ENCODE measurements around the gene POM121L2.
A peak's percentile ranks its signal among the peaks of the same experiment; 100 is the strongest.
"Not testable (repeated sequence)": the region's sequence is repeated elsewhere in the genome, so short reads cannot be mapped to it uniquely, and the experiment has no call there.

The POM121L2 gene

GRCh38 chr6:27293436-27294098, 18.5 kb downstream of the POM121L2 start:
- DNase-seq, result no peak

GRCh38 chr6:27290850-27291208, 21.2 kb downstream of the POM121L2 start:
- DNase-seq, result no peak

- DNase-seq, result no peak
These were observed 21.8 kb downstream of the POM121L2 start for GRCh38 chr6:27290065-27290849.

- DNase-seq, result no peak
These were observed 23.7 kb downstream of the POM121L2 start for GRCh38 chr6:27288136-27289044.

GRCh38 chr6:27287751-27288135, 24.3 kb downstream of the POM121L2 start:
- DNase-seq, result no peak

- no peak for DNase-seq
These were observed 25.9 kb downstream of the POM121L2 start for GRCh38 chr6:27286141-27286540.

- DNase-seq, result no peak
These were observed 28.8 kb downstream of the POM121L2 start for GRCh38 chr6:27283279-27283678.

- no peak for DNase-seq
These were observed 30.5 kb downstream of the POM121L2 start for GRCh38 chr6:27281569-27281968.

GRCh38 chr6:27281105-27281539, 31.0 kb downstream of the POM121L2 start:
- no peak for DNase-seq

GRCh38 chr6:27280540-27281000, 31.5 kb downstream of the POM121L2 start:
- DNase-seq, result peak; percentile 40

- peak; percentile 50 for DNase-seq
These were observed 32.0 kb downstream of the POM121L2 start for GRCh38 chr6:27280064-27280539.

GRCh38 chr6:27279513-27280063, 32.5 kb downstream of the POM121L2 start:
- DNase-seq, result no peak

GRCh38 chr6:27275025-27275956, 36.8 kb downstream of the POM121L2 start:
- DNase-seq, result no peak

GRCh38 chr6:27273783-27274182, 38.3 kb downstream of the POM121L2 start:
- DNase-seq, result no peak

- DNase-seq, result no peak
These were observed 43.3 kb downstream of the POM121L2 start for GRCh38 chr6:27268803-27269202.

GRCh38 chr6:27267857-27268434, 44.1 kb downstream of the POM121L2 start:
- DNase-seq, result no peak

GRCh38 chr6:27267003-27267402, 45.1 kb downstream of the POM121L2 start:
- DNase-seq, result not testable (repeated sequence)

- DNase-seq, result no peak
These were observed 48.2 kb downstream of the POM121L2 start for GRCh38 chr6:27263886-27264285.

- no peak for DNase-seq
These were observed 51.2 kb downstream of the POM121L2 start for GRCh38 chr6:27260836-27261375.

- no peak for DNase-seq
These were observed 51.7 kb downstream of the POM121L2 start for GRCh38 chr6:27260369-27260768.

Data from NCI-H226 (cell line).